GM19328 (cell line): ENCODE data around the gene MIER2.
"Not testable (repeated sequence)": the region's sequence is repeated elsewhere in the genome, so short reads cannot be mapped to it uniquely, and the experiment has no call there.

ENCODE experiments used
- ATAC-seq: cut with Tn5 transposase; IDR thresholded peaks from one replicate; pipeline ENCODE4 v1.9.1; 2021; ENCODE audit warnings: mild to moderate bottlenecking, moderate library complexity; ENCODE audit not compliant: unreplicated experiment

MIER2 gene

GRCh38 chr19:291006-291521 lies 53.5 kb downstream of the MIER2 start, which contains the start of gene PLPP2:
Gene PLPP2 (minus strand): TSS chr19:291403. CDS start chr19:291336, 67 bp downstream.
- no peak for ATAC-seq

GRCh38 chr19:290372-291005 lies 54.1 kb downstream of the MIER2 start:
- no peak for ATAC-seq

GRCh38 chr19:289651-290371 lies 54.8 kb downstream of the MIER2 start:
- no peak for ATAC-seq

GRCh38 chr19:288911-289310 lies 55.7 kb downstream of the MIER2 start:
- no peak for ATAC-seq

- no peak for ATAC-seq
These were observed 57.2 kb downstream of the MIER2 start for GRCh38 chr19:287381-287871.

GRCh38 chr19:283395-283794 lies 61.2 kb downstream of the MIER2 start:
- no peak for ATAC-seq

- no peak for ATAC-seq
These were observed 62.1 kb downstream of the MIER2 start for GRCh38 chr19:282501-282900.

GRCh38 chr19:281992-282391 lies 62.6 kb downstream of the MIER2 start:
- no peak for ATAC-seq

- ATAC-seq: no peak
These were observed 63.3 kb downstream of the MIER2 start for GRCh38 chr19:281156-281853.

- no peak for ATAC-seq
These were observed 64.0 kb downstream of the MIER2 start for GRCh38 chr19:280541-281009.

- no peak for ATAC-seq
These were observed 64.9 kb downstream of the MIER2 start for GRCh38 chr19:279656-280055.

GRCh38 chr19:279231-279630 lies 65.4 kb downstream of the MIER2 start:
- no peak for ATAC-seq

GRCh38 chr19:277581-278165 lies 66.9 kb downstream of the MIER2 start:
- ATAC-seq: no peak

GRCh38 chr19:277131-277530 lies 67.5 kb downstream of the MIER2 start:
- no peak for ATAC-seq

GRCh38 chr19:275958-276646 lies 68.5 kb downstream of the MIER2 start:
- ATAC-seq: no peak

- no peak for ATAC-seq
These were observed 69.6 kb downstream of the MIER2 start for GRCh38 chr19:275000-275399.

GRCh38 chr19:273393-273792 lies 71.2 kb downstream of the MIER2 start:
- no peak for ATAC-seq

- no peak for ATAC-seq
These were observed 72.7 kb downstream of the MIER2 start for GRCh38 chr19:271856-272255.

- ATAC-seq: not testable (repeated sequence)
These were observed 73.8 kb downstream of the MIER2 start for GRCh38 chr19:270766-271318.

- no peak for ATAC-seq
These were observed 75.4 kb downstream of the MIER2 start for GRCh38 chr19:269241-269640.
